Ovary (tissue), 9 donors: ENCODE results near the gene NAA10. TPM values are rescaled to one million over a fixed set of nuclear protein-coding genes. Genes with fewer than 3 reads are reported as not detected.

ENCODE experiments used
- DNase-seq, 5 donors: peaks; one replicate each; pipeline ENCODE4 v3.0.0-alpha.2; 2019 to 2020
- H3K27ac ChIP-seq, 2 donors: fragments of 200-600 bp; one replicate each; pipeline versions ENCODE4 v1.5.1 to v1.8.0; 2019 to 2022
- H3K27me3 ChIP-seq: fragments of 200-600 bp; one replicate; pipeline ENCODE4 v1.8.0; 2022
- H3K36me3 ChIP-seq: fragments of 200-600 bp; sonication (generic); one replicate; pipeline ENCODE4 v1.5.1; 2019
- H3K4me1 ChIP-seq: one replicate; pipeline ENCODE4 v1.8.1; 2013; ENCODE audit warnings: mild to moderate bottlenecking, moderate library complexity; ENCODE audit not compliant: insufficient read depth
- H3K4me3 ChIP-seq: fragments of 200-600 bp; sonication (generic); one replicate; pipeline ENCODE4 v1.5.1; 2017
- H3K9me3 ChIP-seq, 2 donors: fragments of 200-600 bp in 1 of 2; sonication (generic) in 1 of 2; one replicate each; pipeline versions ENCODE4 v1.5.1 to v1.8.1; 2013 to 2019; ENCODE audit warnings: mild to moderate bottlenecking in 1 of 2, moderate library complexity in 1 of 2
- CTCF ChIP-seq, 3 donors: fragments of 450-650 bp in 2 of 3; fragments of 200-600 bp in 1 of 3; IDR thresholded peaks; one replicate each; pipeline versions ENCODE4 v1.5.1 to v1.8.0; 2016 to 2022; ENCODE audit warnings: antibody characterized with exemption in 3 of 3, mild to moderate bottlenecking in 1 of 3
- EP300 ChIP-seq: sonication (generic); formaldehyde crosslinking; IDR thresholded peaks from one replicate; pipeline ENCODE4 v1.6.1; 2017; ENCODE audit warnings: antibody characterized with exemption
- POLR2A ChIP-seq: fragments of 450-650 bp; IDR thresholded peaks from one replicate; pipeline ENCODE4 v1.6.1; 2017; ENCODE audit warnings: antibody characterized with exemption, mild to moderate bottlenecking, moderate library complexity
- WGBS, 3 donors: extraction: QIAGEN DNeasy Blood & Tissue Kit in 1 of 3; methylation state at CpG; one replicate each; pipeline versions ENCODE4 v1.1.5 to v1.1.7; 2013 to 2017; 5-methylcytosine and 5-hydroxymethylcytosine counted together
- intact Hi-C, 4 donors: fragments of 100-400 bp; cut with DNase I; formaldehyde crosslinking; loops; one replicate each; pipeline versions ENCODE4 v1.11.0 to v1.15.1; 2022 to 2023
- microRNA-seq, 3 donors: library from miRNA; unstranded; fragments of <30 nt; microRNA quantifications; one replicate each; pipeline versions ENCODE4 to v1.2.0, GENCODE V29; 2019 to 2020
- polyA plus RNA-seq, 2 donors: library from polyadenylated mRNA; stranded (reverse); fragments of 200-250 nt in 1 of 2; fragments of 350-450 nt in 1 of 2; fragmentation: Illumina TruSeq in 1 of 2; extraction: RNeasy Lipid Tissue Mini Kit (QIAGEN cat#74804) in 1 of 2; gene quantifications; one replicate each; pipeline ENCODE4 v1.2.3, GENCODE V29; 2013 to 2014
- small RNA-seq: library from RNA; depleted of rRNA; stranded (forward); fragments of <200 nt; gene quantifications from one replicate; pipeline ENCODE3, GENCODE V24; 2016
- total RNA-seq, 7 donors: library from RNA; depleted of rRNA in 2 of 7; stranded (reverse); fragments of >200 nt in 2 of 7; fragmentation: NEBNext Ultra II Directional in 3 of 7; extraction: Animal tissue kit (Norgen Biotek cat#: 25700) in 3 of 7; gene quantifications; one replicate each; pipeline versions ENCODE4 v1.1.0 to v1.2.4, GENCODE V29; 2016 to 2023
- donor health status: DM: no; HTN: no; CAD: no; lungs with moderate emphysema.
- donor health status: DM: no; HTN: no; CAD: no.
- donor health status: Bipolar disorder and iron deficiency.
- donor health status: DM: yes; HTN: yes; CAD: no.
- donor health status: DM: no; HTN: no; CAD: no.
- donor health status: DM: yes; HTN: yes; CAD: no.

The NAA10 gene
- total and polyA plus RNA-seq, 9 donors, result 36.7 to 95.5 (median 64.9) TPM

- TF ChIP-seq POLR2A (no peak), CTCF (IDR thresholded peaks at IDR 0.05) (no peak), EP300 (no peak)
- Histone ChIP-seq H3K4me1 (no peaks in the 10 kb centered on the region), H3K9me3 (no peaks in the 10 kb centered on the region), H3K36me3 (no peaks in the 10 kb centered on the region), H3K27ac (no peak overlapping the region), H3K4me3 (no peak overlapping the region), H3K27me3 (no peaks in the 10 kb centered on the region)
- 46 to 52% (median 48%) methylated on average over 7 to 8 of the region's 8 CpGs for WGBS, 3 donors
- DNase-seq, result no peak
- intact Hi-C loops, result no loop called here
These were observed 52.7 kb downstream of the NAA10 start for GRCh38 chrX:153882086-153882498.

GRCh38 chrX:153881281-153881680 is 53.6 kb downstream of the NAA10 start:
- Histone ChIP-seq H3K4me1 (no peaks in the 10 kb centered on the region), H3K36me3 (no peaks in the 10 kb centered on the region), H3K27me3 (no peaks in the 10 kb centered on the region), H3K27ac (no peak overlapping the region), H3K9me3 (no peaks in the 10 kb centered on the region), H3K4me3 (no peak overlapping the region)
- WGBS, 3 donors, result 62 to 75% (median 70%) methylated on average over 7 of the region's 7 CpGs
- intact Hi-C loops, result no loop called here
- DNase-seq, result no peak
- TF ChIP-seq EP300, result no peak
- no peak for TF ChIP-seq CTCF (IDR thresholded peaks at IDR 0.05)
- no peak for TF ChIP-seq POLR2A

GRCh38 chrX:153880440-153880815 is 54.4 kb downstream of the NAA10 start:
- H3K9me3 ChIP-seq, result no peaks in the 10 kb centered on the region
- no peak for DNase-seq
- 10 to 56% (median 23%) methylated on average over 1 to 6 of the region's 6 CpGs for WGBS, 3 donors
- no peak overlapping the region for H3K4me3 ChIP-seq
- H3K27ac ChIP-seq, result no peak overlapping the region
- no peaks in the 10 kb centered on the region for H3K36me3 ChIP-seq
- H3K27me3 ChIP-seq, result no peaks in the 10 kb centered on the region
- no peaks in the 10 kb centered on the region for H3K4me1 ChIP-seq
- intact Hi-C loops, result no loop called here
- TF ChIP-seq POLR2A (no peak), CTCF (IDR thresholded peaks at IDR 0.05) (no peak), EP300 (no peak)

- DNase-seq, result no peak
- Histone ChIP-seq H3K27ac (no peak overlapping the region), H3K36me3 (no peaks in the 10 kb centered on the region), H3K9me3 (no peaks in the 10 kb centered on the region), H3K27me3 (no peaks in the 10 kb centered on the region), H3K4me3 (no peak overlapping the region), H3K4me1 (no peaks in the 10 kb centered on the region)
- no peak for TF ChIP-seq EP300
- TF ChIP-seq CTCF (IDR thresholded peaks at IDR 0.05), result no peak
- no peak for TF ChIP-seq POLR2A
- intact Hi-C loops, result no loop called here
- WGBS, 3 donors, result 52 to 58% (median 53%) methylated on average over 12 of the region's 12 CpGs
These were observed 54.9 kb downstream of the NAA10 start for GRCh38 chrX:153879741-153880439.

Small RNA genes lying within 50 kb of the gene (microRNA-seq; reads per million reads assigned to microRNA genes)
- gene MIR3202-1, result 0 reads per million in 3 donors
- 0 reads per million in 3 donors for gene MIR3202-2

Small RNA genes lying within 50 kb of the gene (small RNA-seq; reads per million reads assigned to genes)
- not detected for gene MIR3202-1

Other genes with a start within 250 kb of the NAA10 start
- 10 to 100 TPM in 5 of 7 donors, 1 to 10 TPM in 2; 6.3 to 23.5 (median 16.3) TPM for gene SLC6A8, start 247.1 kb downstream of the NAA10 start, total RNA-seq
- gene SLC6A8, start 247.1 kb downstream of the NAA10 start, polyA plus RNA-seq, result 10 to 100 TPM in 1 of 2 donors, 1 to 10 TPM in 1; 7.5 to 10.0 TPM
- gene BCAP31, start 210.7 kb downstream of the NAA10 start, total RNA-seq, result 100 to 1,000 TPM in 5 of 7 donors, 10 to 100 TPM in 2; 53.7 to 146 (median 126) TPM
- gene BCAP31, start 210.7 kb downstream of the NAA10 start, polyA plus RNA-seq, result 100 to 1,000 TPM; 151 to 195 TPM
- 10 to 100 TPM in 1 of 7 donors, 1 to 10 TPM in 6; 6.1 to 11.1 (median 9.1) TPM for gene ABCD1, start 210.2 kb downstream of the NAA10 start, total RNA-seq
- 1 to 10 TPM; 1.4 to 5.1 TPM for gene ABCD1, start 210.2 kb downstream of the NAA10 start, polyA plus RNA-seq
- 1 to 10 TPM in 3 of 7 donors, under 1 TPM in 4; 0.46 to 5.0 (median 0.95) TPM for gene PLXNB3, start 170.8 kb downstream of the NAA10 start, total RNA-seq
- 1 to 10 TPM in 1 of 2 donors, under 1 TPM in 1; 0.79 to 3.6 TPM for gene PLXNB3, start 170.8 kb downstream of the NAA10 start, polyA plus RNA-seq
- gene SRPK3, start 154.0 kb downstream of the NAA10 start, total RNA-seq, result 1 to 10 TPM; 1.1 to 2.1 (median 1.6) TPM
- under 1 TPM; 0.25 to 0.65 TPM for gene SRPK3, start 154.0 kb downstream of the NAA10 start, polyA plus RNA-seq
- gene IDH3G, start 140.7 kb downstream of the NAA10 start, total RNA-seq, result 10 to 100 TPM; 48.5 to 58.5 (median 54.7) TPM
- 10 to 100 TPM; 41.3 to 44.2 TPM for gene IDH3G, start 140.7 kb downstream of the NAA10 start, polyA plus RNA-seq
- gene SSR4, start 140.4 kb downstream of the NAA10 start, total RNA-seq, result 100 to 1,000 TPM; 123 to 181 (median 155) TPM
- gene SSR4, start 140.4 kb downstream of the NAA10 start, polyA plus RNA-seq, result 100 to 1,000 TPM; 120 to 261 TPM
- gene PDZD4, start 104.5 kb downstream of the NAA10 start, total RNA-seq, result 1 to 10 TPM in 4 of 7 donors, under 1 TPM in 3; 0.73 to 8.6 (median 2.7) TPM
- 1 to 10 TPM; 2.0 to 2.2 TPM for gene PDZD4, start 104.5 kb downstream of the NAA10 start, polyA plus RNA-seq
- gene L1CAM, start 48.9 kb downstream of the NAA10 start, total RNA-seq, result 1 to 10 TPM in 3 of 7 donors, under 1 TPM in 3, not detected in 1; 0.36 to 3.0 (median 1.1) TPM
- gene L1CAM, start 48.9 kb downstream of the NAA10 start, polyA plus RNA-seq, result 1 to 10 TPM in 1 of 2 donors, under 1 TPM in 1; 0.63 to 1.1 TPM
- gene AVPR2, start 30.4 kb downstream of the NAA10 start, total RNA-seq, result 1 to 10 TPM in 1 of 7 donors, under 1 TPM in 4, not detected in 2; 0.34 to 1.5 (median 0.50) TPM
- gene AVPR2, start 30.4 kb downstream of the NAA10 start, polyA plus RNA-seq, result 1 to 10 TPM in 1 of 2 donors, not detected in 1; 1.3 TPM
- 10 to 100 TPM in 5 of 7 donors, 1 to 10 TPM in 2; 7.0 to 22.3 (median 11.4) TPM for gene ARHGAP4, start 8.8 kb downstream of the NAA10 start, total RNA-seq
- gene ARHGAP4, start 8.8 kb downstream of the NAA10 start, polyA plus RNA-seq, result 10 to 100 TPM in 1 of 2 donors, 1 to 10 TPM in 1; 1.2 to 14.7 TPM
- 1 to 10 TPM in 6 of 7 donors, under 1 TPM in 1; 0.80 to 4.9 (median 2.5) TPM for gene RENBP, start 9.6 kb upstream of the NAA10 start, total RNA-seq
- gene RENBP, start 9.6 kb upstream of the NAA10 start, polyA plus RNA-seq, result 1 to 10 TPM; 1.2 to 2.8 TPM
- 10 to 100 TPM; 26.3 to 62.5 (median 53.1) TPM for gene HCFC1, start 36.8 kb upstream of the NAA10 start, total RNA-seq
- gene HCFC1, start 36.8 kb upstream of the NAA10 start, polyA plus RNA-seq, result 10 to 100 TPM; 13.3 to 19.7 TPM
- 10 to 100 TPM in 3 of 7 donors, 1 to 10 TPM in 4; 4.4 to 11.6 (median 9.4) TPM for gene TMEM187, start 37.7 kb upstream of the NAA10 start, total RNA-seq
- gene TMEM187, start 37.7 kb upstream of the NAA10 start, polyA plus RNA-seq, result 1 to 10 TPM; 2.6 to 9.8 TPM
- 10 to 100 TPM; 17.0 to 97.4 (median 52.6) TPM for gene IRAK1, start 84.9 kb upstream of the NAA10 start, total RNA-seq
- 10 to 100 TPM; 10.5 to 25.8 TPM for gene IRAK1, start 84.9 kb upstream of the NAA10 start, polyA plus RNA-seq
- gene MECP2, start 162.7 kb upstream of the NAA10 start, total RNA-seq, result 10 to 100 TPM; 46.4 to 91.2 (median 62.4) TPM
- 10 to 100 TPM; 26.8 to 29.6 TPM for gene MECP2, start 162.7 kb upstream of the NAA10 start, polyA plus RNA-seq
- gene OPN1LW, start 209.2 kb upstream of the NAA10 start, total RNA-seq, result not detected
- not detected for gene OPN1LW, start 209.2 kb upstream of the NAA10 start, polyA plus RNA-seq
- gene OPN1MW, start 247.6 kb upstream of the NAA10 start, total RNA-seq, result not detected
- gene OPN1MW, start 247.6 kb upstream of the NAA10 start, polyA plus RNA-seq, result not detected